Mononuclear cell (primary cell): ENCODE results near the gene ZMIZ1. TPM values are rescaled to one million over a fixed set of nuclear protein-coding genes. Genes with fewer than 3 reads are reported as not detected.

Experiments used
- H3K27me3 ChIP-seq: 2 replicates; pipeline ENCODE4 v1.6.0; 2011; ENCODE audit warnings: low read length, control low read depth; ENCODE audit not compliant: insufficient read depth
- H3K4me1 ChIP-seq: 2 replicates; pipeline ENCODE4 v1.5.1; 2011; ENCODE audit warnings: mild to moderate bottlenecking, low read length, control low read depth; ENCODE audit not compliant: insufficient read depth
- H3K4me3 ChIP-seq: 2 replicates; pipeline ENCODE4 v1.5.1; 2011; ENCODE audit warnings: mild to moderate bottlenecking, low read length, moderate library complexity
- H3K9me3 ChIP-seq: 2 replicates; pipeline ENCODE4 v1.5.1; 2011; ENCODE audit warnings: low read depth, mild to moderate bottlenecking, control low read depth, low read length
- total RNA-seq: library from RNA; depleted of rRNA; stranded (reverse); fragments of >200 nt; gene quantifications from one replicate; pipeline ENCODE4 v1.2.3, GENCODE V29; 2012

The ZMIZ1 gene
- total RNA-seq, 1 donor: 26.2 TPM

DNA sequence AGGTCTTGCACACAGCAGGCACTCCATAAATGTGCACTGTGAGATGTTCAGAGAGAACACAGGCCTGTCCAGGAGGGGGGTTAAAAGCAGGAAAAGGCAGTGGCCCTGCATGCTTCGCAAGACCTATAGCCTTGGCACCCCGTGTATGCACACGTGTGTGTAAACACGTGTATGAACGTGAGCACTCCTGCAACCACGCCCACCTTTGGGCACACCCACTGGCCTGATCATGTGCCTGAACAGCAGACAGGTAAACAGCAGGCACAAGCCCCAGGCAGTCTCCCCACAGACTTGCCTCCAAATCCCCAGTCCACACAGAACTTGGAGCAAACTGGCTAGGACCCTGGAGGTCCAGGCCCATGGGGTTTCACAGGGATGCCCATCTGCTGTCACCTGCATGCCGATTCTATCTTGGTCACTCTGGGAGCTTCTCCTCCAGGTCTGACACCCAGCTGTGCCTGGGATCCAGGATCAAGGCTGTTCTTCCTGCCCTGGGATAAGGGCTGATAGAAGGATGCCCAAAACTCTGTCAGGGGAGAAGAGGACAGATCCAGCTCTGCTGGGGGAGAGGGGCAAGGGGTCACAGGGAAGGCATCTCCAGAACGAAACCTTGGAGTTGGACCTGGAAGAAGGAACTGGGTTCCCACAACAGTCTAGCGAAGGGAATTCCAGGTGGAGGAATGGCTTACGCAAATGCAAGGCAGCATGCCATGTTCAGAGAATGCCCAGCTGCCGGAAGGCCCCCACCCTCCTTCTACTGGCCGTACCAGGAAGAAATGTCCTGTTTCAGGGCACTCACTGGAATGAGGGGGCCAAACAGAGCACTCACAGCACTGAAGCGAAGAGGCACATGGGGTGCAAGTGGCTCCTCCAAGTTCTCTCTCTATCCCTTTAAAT is 14.3 kb upstream of the ZMIZ1 start:
- Histone ChIP-seq H3K4me1 (no peaks in the 10 kb centered on the region), H3K27me3 (no peaks in the 10 kb centered on the region), H3K9me3 (no peaks in the 10 kb centered on the region), H3K4me3 (no peak overlapping the region)

DNA sequence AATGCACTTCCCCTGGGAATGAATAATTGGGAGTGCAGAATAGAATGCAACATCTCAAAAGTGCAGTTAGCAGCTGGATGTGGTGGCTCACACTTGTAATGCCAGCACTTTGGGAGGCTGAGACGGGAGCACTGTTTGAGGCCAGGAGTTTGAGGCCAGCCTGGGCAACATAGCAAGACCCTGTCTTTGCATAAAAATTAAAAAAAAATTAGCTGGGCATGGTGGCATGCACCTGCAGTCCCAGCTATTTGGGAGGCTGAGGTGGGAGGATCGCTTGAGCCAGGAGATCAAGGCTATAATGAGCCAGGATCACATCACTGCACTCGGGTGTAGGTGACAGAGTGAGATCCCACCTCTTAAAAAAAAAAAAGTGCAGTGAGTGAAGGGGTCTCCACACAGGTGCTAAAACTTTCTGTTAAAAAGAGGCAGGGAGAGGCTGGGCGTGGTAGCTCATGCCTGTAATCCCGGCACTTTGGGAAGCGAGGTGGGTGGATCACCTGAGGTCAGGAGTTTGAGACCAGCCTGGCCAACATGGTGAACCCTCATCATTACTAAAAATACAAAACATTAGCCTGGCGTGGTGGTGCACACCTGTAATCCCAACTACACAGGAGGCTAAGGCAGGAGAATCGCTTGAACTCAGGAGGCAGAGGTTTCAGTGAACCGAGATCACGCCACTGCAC is 13.5 kb upstream of the ZMIZ1 start:
- no peak overlapping the region for H3K4me3 ChIP-seq
- H3K27me3 ChIP-seq: no peaks in the 10 kb centered on the region
- H3K9me3 ChIP-seq: no peaks in the 10 kb centered on the region
- no peaks in the 10 kb centered on the region for H3K4me1 ChIP-seq

DNA sequence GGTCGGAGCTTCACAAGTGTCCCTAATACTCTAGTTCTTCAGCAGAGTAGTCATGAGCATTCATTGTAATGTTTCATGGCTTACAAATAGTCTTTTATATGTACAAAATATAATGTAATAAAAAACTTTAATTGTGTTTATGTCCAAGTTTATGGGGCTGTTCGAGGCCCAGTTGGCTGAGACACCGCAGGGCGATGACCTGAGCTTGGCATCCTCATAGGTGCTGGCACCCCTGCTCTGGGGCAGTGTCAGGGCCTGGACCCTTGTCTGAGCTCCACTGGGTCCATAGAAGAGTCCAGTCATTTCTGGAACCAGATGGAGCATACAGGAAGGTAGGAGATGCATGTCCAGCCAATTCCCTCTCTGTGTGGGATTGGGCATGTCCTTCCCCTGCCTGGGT is 12.9 kb upstream of the ZMIZ1 start:
- no peaks in the 10 kb centered on the region for H3K9me3 ChIP-seq
- no peaks in the 10 kb centered on the region for H3K27me3 ChIP-seq
- H3K4me1 ChIP-seq: no peaks in the 10 kb centered on the region
- no peak overlapping the region for H3K4me3 ChIP-seq

DNA sequence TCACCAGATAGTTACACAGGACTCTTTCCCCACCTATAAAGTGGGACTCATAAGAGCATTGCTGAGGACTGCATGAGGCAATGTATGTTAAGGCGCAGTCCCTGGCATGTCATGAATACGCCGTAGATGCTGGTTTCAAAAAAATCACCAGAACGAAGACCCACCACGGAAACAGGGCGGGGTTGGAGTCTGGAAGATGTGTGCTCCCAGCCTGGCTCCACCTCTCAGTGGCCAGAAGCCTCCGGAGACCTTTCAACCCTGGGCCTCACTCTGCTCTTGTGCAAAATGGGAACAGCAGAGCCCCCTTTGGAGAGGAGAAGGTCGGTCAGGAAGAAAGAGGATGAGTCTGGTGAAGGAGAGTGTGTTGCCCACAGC is 12.4 kb upstream of the ZMIZ1 start:
- no peaks in the 10 kb centered on the region for H3K4me1 ChIP-seq
- H3K4me3 ChIP-seq: no peak overlapping the region
- H3K9me3 ChIP-seq: no peaks in the 10 kb centered on the region
- no peaks in the 10 kb centered on the region for H3K27me3 ChIP-seq

DNA sequence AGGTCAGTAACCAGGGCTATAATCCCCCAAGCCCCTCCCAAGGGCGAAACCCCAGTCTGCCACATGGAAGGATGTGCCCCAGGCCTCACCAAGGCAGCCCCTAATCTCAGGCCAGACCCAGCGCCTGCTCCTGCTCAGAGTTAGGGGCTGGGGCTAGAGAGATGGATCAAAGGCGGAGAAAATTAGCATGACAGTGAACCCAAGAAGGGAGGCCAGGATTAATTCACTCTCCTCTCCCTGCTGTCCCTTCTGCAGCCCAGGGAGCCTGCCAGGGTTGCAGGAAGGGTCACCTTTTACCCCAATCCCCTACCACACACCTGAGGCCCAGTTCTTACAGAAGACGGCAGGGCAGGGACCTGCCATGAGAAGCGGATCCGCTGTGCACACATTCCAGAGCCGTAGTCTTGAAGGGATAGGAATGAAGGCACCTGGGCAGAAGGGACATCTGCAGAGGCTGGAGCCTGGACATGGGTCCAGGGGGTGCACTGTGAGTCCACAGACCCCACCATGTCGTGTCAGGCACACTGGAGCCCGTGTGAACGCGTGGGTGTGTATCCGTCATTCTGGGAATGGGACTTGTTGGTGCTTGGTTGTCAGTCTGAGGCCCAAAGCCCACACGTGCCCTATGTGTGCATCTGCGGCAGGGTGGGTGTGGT is 11.9 kb upstream of the ZMIZ1 start:
- Histone ChIP-seq H3K9me3 (no peaks in the 10 kb centered on the region), H3K27me3 (no peaks in the 10 kb centered on the region), H3K4me3 (no peak overlapping the region), H3K4me1 (no peaks in the 10 kb centered on the region)

DNA sequence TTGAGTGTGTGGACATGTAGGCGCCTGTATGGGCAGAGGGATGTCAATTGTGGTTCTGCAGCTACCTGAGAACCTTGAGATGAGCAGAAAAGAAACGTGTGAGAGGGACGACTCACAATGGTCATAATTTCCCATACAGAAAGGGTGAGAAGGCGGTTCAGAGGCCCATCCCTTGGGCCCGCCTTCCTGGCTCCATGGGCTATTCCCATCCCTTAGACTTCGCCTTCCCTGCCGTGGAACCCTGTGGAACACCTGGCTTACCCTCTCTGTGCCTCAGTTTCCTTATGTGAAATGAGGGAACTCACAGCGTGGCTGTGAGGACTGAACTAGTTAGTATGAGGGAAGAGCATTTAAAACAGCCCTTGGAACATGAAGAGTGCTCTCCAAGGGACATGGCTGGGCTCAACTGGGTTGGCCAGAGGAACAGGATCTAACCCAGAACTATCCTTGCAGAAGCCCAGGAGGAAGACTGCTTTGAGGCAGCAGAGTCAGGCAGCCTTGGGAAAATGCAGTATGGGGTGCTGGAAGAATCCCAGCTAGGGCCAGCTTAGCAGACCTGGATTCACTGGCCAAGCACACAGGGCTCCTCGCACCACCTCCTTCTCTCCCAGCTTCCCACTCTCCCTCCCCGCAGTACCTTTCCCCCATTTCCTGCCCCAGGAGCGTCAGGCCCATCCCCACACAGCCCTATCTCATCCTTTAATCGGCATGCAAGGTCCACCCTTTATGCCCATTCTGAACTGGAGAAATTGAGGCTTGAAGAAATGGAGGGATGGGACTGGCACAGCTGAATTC is 11.1 kb upstream of the ZMIZ1 start:
- no peak overlapping the region for H3K4me3 ChIP-seq
- no peaks in the 10 kb centered on the region for H3K9me3 ChIP-seq
- H3K4me1 ChIP-seq: peaks cover 2% of the 10 kb centered on the region
- no peaks in the 10 kb centered on the region for H3K27me3 ChIP-seq

DNA sequence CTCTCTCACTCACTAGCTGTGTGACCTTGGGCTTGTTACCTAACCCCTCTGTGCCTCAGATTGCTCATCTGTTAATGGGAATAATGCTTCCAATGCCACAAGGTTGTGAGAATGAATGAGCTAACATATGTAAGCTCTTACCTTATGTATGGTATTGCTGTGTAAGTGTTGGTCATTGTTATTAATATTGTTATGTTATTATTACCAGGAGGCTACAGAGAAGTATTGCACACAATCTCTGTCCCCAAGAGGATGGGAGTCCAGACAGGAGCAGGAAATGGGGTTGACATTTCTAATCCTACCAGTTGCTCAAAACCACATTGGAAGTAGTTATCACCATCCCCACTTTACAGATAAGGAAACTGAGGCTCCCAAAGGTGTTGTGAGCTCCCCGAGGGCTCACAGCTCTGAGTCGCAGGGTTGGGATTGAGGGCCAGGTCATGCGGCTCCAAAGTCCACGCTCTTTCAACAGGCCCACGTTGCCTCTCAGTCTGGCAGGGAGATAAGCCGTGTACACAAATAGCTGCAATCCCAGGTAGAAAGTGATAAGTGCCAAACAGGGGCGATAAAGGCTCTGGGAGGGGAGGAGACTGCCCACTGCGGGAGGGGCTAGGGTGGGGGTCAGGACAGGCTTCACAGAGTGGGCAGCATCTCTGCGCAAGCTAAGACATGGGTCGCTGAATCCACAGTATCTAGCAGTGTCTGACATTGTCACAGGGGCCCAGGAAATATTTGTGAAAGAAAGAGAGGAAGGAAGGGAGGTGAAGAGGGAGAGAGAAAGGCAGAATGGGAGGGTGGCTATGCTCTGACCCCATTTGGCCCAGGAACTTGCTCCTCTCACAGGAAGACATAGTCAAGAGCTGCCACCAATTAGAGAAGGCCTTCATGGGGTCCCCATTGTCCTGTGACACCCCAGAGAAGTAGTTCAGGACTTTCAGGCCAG is 9.6 kb upstream of the ZMIZ1 start:
- no peaks in the 10 kb centered on the region for H3K27me3 ChIP-seq
- no peak overlapping the region for H3K4me3 ChIP-seq
- H3K9me3 ChIP-seq: no peaks in the 10 kb centered on the region
- peaks cover 8% of the 10 kb centered on the region for H3K4me1 ChIP-seq

DNA sequence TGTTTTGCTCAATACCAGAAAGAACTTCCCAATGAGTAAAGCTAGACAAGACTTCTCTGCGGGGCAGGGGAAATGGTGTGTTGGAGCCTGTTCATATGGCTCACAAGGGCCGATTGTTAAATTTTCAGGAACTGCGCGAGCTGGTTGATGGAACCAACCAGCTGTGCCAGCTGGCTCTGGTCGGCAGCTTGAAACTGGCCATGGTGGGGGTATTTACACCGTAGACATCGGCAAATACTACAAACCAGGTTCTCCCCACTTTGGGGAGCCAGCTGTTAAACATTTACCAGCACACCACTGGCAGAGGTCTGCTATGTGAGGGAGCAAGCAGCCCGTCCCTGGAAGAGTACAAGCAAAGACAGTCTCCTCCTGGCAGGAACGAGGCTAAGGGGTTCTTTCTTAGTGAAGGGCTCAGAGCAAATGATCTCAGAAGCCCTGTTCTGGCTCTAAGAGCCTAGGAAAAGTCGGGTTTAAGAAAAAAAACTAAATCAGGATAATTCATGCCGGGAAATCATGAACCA is 8.8 kb upstream of the ZMIZ1 start:
- H3K4me3 ChIP-seq: no peak overlapping the region
- no peaks in the 10 kb centered on the region for H3K9me3 ChIP-seq
- peaks cover 8% of the 10 kb centered on the region for H3K4me1 ChIP-seq
- H3K27me3 ChIP-seq: no peaks in the 10 kb centered on the region

DNA sequence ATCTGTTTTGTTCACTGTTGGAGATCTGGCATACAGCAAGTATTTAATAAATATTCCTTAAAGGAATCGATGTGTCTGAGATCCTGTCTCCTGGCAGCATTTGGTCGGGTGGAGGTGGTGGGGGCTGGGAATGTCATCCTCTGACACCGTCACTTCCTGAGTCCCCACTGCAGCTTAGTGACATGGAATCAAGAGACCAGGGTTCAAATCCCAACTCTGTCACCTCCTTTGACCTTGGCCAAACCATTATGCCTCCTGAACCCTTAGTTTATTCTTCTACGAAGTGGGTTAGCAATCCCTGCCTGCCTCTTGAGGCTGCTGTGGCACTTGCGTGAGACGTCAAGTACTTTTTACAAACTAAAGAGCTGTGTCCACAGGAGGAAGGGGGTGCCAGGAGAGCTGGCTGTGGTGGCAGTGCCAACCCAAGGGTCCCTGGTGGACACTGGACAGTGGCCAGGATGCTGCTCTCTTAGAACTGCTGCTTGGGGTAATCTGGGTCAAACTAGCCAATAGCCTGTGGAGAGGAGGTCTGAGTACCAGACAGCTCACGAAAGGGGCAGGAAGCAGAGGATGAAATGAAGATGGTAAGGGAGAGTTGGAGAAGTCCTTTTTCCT is 8.0 kb upstream of the ZMIZ1 start:
- H3K27me3 ChIP-seq: no peaks in the 10 kb centered on the region
- no peak overlapping the region for H3K4me3 ChIP-seq
- no peaks in the 10 kb centered on the region for H3K9me3 ChIP-seq
- peaks cover 8% of the 10 kb centered on the region for H3K4me1 ChIP-seq

DNA sequence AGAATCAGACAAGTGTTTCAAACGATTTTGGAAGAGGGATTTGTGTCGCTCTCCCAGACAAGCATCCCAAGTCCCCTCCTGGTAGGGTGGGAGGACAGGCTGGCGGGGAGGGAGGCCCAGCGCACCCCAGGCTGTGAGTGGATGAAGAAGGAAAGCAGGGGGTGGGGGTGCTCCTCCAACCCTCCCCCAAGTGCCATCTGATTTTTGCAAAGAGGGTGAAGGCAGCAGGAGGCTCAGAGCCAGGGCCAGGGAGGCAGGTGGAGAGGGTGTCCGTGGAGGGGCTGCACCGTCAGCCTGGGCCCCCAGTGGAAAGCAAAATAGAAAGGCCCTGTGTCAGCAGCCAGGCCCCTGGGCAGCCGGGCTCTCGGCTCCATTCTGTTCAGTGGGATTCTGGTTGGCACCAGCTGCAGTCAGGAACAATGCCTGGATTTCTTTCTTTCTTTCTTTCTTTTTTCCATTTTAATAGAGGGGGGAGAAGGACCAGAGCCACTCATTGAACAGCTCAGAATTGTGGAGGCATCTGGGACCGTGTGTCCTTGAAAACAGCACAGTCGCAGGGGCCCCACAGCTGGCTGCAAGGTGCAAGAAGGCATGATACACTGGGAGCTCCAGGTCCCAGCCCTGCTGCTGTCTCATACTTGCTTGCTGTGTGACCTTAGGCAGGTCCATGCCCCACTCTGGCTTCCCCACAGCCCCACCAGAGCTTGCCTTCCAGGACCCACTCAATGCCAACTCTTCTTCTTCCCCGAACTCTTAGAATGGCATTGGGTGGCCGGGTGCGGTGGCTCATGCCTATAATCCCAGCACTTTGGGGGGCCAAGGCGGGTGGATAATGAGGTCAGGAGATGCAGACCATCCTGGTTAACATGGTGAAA is 7.1 kb upstream of the ZMIZ1 start:
- H3K27me3 ChIP-seq: no peaks in the 10 kb centered on the region
- H3K9me3 ChIP-seq: no peaks in the 10 kb centered on the region
- H3K4me1 ChIP-seq: peaks cover 15% of the 10 kb centered on the region
- H3K4me3 ChIP-seq: no peak overlapping the region

DNA sequence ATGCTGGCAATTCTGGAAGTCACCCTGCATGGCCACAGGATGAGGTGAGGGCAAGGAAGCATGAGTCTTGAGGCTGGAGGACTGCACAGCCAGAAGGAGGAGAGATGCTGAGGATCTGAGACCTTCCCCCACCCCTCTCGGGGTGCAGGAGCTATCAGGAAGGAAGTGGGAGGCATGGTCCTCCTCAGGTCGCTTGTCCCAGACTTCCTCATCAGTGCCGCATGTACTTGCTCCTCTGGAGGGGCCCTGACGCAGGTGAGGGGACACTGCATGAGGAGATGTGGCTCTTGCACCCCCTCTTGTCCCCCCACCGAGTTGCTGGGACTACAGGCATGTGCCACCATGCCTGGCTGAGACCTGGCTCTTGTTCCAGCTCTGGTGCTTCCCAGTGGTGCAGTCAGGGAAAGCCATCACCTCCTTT is 5.7 kb upstream of the ZMIZ1 start:
- H3K27me3 ChIP-seq: no peaks in the 10 kb centered on the region
- no peak overlapping the region for H3K4me3 ChIP-seq
- H3K9me3 ChIP-seq: no peaks in the 10 kb centered on the region
- peaks cover 24% of the 10 kb centered on the region for H3K4me1 ChIP-seq

DNA sequence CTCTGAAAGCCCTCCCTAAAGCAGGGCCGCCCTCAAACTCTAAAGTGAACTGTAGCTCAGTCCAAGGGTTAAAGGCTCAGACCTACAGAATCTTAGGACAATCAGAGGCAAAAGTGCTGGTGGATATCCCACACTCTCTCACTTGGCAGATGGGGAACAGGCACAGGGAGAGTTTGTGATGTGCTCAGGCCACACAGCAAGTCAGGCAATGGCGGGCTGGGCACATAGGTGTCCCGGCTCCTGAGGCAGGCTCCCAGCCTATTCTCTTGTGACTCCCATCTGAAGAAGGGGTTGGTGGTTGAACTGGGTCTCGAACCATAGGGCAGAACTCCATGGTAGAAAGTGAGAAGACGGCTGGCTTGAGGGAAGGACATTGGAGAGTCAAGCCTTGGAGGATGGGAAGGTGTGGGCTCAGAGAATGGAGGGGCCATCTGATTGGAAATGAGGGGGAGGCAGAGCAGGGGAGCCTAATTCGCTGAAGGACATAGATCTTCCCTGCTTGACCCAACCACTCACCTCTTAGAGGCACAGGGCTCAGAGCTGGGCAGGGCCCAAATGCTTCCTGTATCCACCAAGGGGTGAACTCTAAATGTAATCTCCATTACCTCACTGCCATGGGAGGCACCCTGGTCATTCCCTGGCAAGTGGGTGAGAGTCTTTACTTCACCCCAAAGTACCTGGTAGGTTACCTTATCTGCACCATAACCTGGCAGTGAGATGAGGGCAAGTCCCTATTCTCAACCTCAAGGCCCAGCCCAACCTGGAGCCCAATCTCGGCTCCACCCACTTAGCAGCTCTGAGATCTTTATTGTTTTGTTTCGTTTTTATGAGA is 4.9 kb upstream of the ZMIZ1 start:
- H3K9me3 ChIP-seq: no peaks in the 10 kb centered on the region
- peaks cover 26% of the 10 kb centered on the region for H3K4me1 ChIP-seq
- no peak overlapping the region for H3K4me3 ChIP-seq
- no peaks in the 10 kb centered on the region for H3K27me3 ChIP-seq
